ENCODE results near the gene PROC.

- TF ChIP-seq POLR2A (IDR thresholded peaks at IDR 0.05) (no peak), CTCF (IDR thresholded peaks at IDR 0.05) (no peak)
Observed at GRCh38 chr2:127373362-127374083, 44.7 kb upstream of the PROC start.

Data from heart left ventricle (tissue), 13 donors.